ENCODE measurements around the gene ACTR1B.

DNA sequence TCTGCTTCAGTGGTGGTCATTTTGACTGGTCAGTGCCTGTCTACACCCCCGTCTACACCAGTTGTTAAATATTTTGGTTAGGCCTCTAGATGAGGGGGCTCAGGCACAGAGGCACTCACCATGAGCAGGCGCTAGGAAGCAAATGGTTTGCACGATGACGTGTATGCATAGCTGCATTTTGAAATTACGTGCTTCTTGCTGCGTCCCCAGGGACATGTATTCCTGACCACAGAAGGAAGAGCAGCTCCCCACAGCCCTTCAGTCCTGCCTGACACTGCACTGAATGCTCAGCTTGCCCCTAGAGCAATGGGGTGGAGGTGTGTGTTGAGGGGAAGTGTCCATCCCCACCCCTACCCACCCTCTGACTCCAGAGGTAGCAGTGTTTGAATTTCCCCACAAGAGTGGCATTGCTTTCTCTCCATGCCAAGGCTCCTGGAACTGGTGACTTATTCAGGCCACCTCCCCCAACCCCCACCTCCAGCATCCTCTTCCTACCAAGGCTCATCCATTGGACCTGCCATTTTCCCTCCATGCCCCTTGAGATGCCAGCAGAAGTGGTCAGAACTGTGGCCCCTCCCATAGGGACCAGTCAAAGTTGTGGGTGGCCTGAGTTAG is 38.1 kb upstream of the ACTR1B start:
- TF ChIP-seq, protein P1, sequence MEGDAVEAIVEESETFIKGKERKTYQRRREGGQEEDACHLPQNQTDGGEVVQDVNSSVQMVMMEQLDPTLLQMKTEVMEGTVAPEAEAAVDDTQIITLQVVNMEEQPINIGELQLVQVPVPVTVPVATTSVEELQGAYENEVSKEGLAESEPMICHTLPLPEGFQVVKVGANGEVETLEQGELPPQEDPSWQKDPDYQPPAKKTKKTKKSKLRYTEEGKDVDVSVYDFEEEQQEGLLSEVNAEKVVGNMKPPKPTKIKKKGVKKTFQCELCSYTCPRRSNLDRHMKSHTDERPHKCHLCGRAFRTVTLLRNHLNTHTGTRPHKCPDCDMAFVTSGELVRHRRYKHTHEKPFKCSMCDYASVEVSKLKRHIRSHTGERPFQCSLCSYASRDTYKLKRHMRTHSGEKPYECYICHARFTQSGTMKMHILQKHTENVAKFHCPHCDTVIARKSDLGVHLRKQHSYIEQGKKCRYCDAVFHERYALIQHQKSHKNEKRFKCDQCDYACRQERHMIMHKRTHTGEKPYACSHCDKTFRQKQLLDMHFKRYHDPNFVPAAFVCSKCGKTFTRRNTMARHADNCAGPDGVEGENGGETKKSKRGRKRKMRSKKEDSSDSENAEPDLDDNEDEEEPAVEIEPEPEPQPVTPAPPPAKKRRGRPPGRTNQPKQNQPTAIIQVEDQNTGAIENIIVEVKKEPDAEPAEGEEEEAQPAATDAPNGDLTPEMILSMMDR (IDR thresholded peaks at IDR 0.05): no peak
- TF ChIP-seq POLR2A (IDR thresholded peaks at IDR 0.05): no peak
